ENCODE results near the gene AMPD1. TPM values are rescaled to one million over a fixed set of nuclear protein-coding genes. Genes with fewer than 3 reads are reported as not detected.

The AMPD1 gene
- total and polyA plus RNA-seq, 2 of the 13 experiments (the other 11 are each of a cell fraction or from before 2014, with no cell fraction given): not detected

DNA sequence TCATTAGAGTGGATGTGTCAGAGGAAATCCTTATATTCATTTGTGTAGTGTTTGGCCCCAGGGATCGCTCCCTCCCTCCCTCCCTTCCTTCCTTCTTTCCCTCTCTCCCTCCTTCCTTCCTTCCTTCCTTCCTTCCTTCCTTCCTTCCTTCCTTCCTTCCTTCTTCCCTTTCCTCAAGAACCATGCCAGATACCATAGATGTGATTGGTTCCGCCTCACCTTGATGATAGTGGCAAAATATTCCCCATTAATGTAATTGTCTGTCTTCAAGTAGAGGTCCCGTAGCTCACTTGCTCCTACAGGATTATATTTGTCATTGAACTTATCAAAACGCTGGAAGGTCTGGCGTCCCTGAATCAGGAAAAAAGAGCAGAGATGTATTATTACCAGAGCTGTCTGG, 17.7 kb downstream of the AMPD1 start:
- no peak overlapping the region for H3K9ac ChIP-seq (ENCODE audit: insufficient read depth, low read depth, low read length)
- TF ChIP-seq NCOA2 (CRISPR knock-in tag; IDR thresholded peaks at IDR 0.05) (no peak), ZNF766 (CRISPR knock-in tag; IDR thresholded peaks at IDR 0.05; ENCODE audit: borderline replicate concordance) (no peak), PTBP1 (IDR thresholded peaks at IDR 0.05; ENCODE audit: low read depth, low read length, poor library complexity, severe bottlenecking) (no peak), ZC3H13 (CRISPR knock-in tag; IDR thresholded peaks at IDR 0.05) (no peak), RXRA (CRISPR knock-in tag; IDR thresholded peaks at IDR 0.05) (no peak), IKZF4 (CRISPR knock-in tag; IDR thresholded peaks at IDR 0.05; ENCODE audit: borderline replicate concordance, low read depth, not compliant biosample characterization) (no peak), HNF4A (CRISPR knock-in tag; IDR thresholded peaks at IDR 0.05) (no peak), HOXD1 (CRISPR knock-in tag; IDR thresholded peaks at IDR 0.05) (no peak), ZNF30 (CRISPR knock-in tag; IDR thresholded peaks at IDR 0.05) (no peak), KDM2A (CRISPR knock-in tag; IDR thresholded peaks at IDR 0.05; ENCODE audit: borderline replicate concordance, low read depth) (no peak), KLF9 (CRISPR knock-in tag; IDR thresholded peaks at IDR 0.05; ENCODE audit: low read depth) (no peak), ZNF143 (CRISPR knock-in tag; IDR thresholded peaks at IDR 0.05) (no peak), ZNF550 (CRISPR knock-in tag; IDR thresholded peaks at IDR 0.05; ENCODE audit: borderline replicate concordance) (no peak), ZNF891 (CRISPR knock-in tag; IDR thresholded peaks at IDR 0.05) (no peak), NFKBIZ (CRISPR knock-in tag; IDR thresholded peaks at IDR 0.05) (no peak)
- TF ChIP-seq, protein P1, sequence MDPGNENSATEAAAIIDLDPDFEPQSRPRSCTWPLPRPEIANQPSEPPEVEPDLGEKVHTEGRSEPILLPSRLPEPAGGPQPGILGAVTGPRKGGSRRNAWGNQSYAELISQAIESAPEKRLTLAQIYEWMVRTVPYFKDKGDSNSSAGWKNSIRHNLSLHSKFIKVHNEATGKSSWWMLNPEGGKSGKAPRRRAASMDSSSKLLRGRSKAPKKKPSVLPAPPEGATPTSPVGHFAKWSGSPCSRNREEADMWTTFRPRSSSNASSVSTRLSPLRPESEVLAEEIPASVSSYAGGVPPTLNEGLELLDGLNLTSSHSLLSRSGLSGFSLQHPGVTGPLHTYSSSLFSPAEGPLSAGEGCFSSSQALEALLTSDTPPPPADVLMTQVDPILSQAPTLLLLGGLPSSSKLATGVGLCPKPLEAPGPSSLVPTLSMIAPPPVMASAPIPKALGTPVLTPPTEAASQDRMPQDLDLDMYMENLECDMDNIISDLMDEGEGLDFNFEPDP (CRISPR knock-in tag; conservative IDR thresholded peaks at IDR 0.05): no peak
- TF ChIP-seq, protein P2, sequence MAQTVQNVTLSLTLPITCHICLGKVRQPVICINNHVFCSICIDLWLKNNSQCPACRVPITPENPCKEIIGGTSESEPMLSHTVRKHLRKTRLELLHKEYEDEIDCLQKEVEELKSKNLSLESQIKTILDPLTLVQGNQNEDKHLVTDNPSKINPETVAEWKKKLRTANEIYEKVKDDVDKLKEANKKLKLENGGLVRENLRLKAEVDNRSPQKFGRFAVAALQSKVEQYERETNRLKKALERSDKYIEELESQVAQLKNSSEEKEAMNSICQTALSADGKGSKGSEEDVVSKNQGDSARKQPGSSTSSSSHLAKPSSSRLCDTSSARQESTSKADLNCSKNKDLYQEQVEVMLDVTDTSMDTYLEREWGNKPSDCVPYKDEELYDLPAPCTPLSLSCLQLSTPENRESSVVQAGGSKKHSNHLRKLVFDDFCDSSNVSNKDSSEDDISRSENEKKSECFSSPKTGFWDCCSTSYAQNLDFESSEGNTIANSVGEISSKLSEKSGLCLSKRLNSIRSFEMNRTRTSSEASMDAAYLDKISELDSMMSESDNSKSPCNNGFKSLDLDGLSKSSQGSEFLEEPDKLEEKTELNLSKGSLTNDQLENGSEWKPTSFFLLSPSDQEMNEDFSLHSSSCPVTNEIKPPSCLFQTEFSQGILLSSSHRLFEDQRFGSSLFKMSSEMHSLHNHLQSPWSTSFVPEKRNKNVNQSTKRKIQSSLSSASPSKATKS (CRISPR knock-in tag; IDR thresholded peaks at IDR 0.05): no peak
- TF ChIP-seq, protein P3, sequence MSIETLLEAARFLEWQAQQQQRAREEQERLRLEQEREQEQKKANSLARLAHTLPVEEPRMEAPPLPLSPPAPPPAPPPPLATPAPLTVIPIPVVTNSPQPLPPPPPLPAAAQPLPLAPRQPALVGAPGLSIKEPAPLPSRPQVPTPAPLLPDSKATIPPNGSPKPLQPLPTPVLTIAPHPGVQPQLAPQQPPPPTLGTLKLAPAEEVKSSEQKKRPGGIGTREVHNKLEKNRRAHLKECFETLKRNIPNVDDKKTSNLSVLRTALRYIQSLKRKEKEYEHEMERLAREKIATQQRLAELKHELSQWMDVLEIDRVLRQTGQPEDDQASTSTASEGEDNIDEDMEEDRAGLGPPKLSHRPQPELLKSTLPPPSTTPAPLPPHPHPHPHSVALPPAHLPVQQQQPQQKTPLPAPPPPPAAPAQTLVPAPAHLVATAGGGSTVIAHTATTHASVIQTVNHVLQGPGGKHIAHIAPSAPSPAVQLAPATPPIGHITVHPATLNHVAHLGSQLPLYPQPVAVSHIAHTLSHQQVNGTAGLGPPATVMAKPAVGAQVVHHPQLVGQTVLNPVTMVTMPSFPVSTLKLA (IDR thresholded peaks at IDR 0.05): no peak
- in situ Hi-C loops (cut with HindIII; ENCODE audit: extremely low pct_ligation_motif_present, low pct_unique_long_range_greater_than_20kb): loop anchor here (25.0 kb wide), 1 partner anchor 315 kb away; no protein-coding TSS in a partner anchor
- BruUV-seq (replicated peaks): no TSS peak
- 10% methylated on average over 5 of the region's 5 CpGs for WGBS (ENCODE audit: low lambda C conversion rate)
- H3K27me3 ChIP-seq (ENCODE audit: control insufficient read depth in 1 of 2, insufficient read depth in 2 of 2, low read length in 2 of 2): peaks cover 2 to 21% of the 10 kb centered on the region in 2 experiments; a peak in 3 of 5 replicates
- DNase-seq (ENCODE audit: low spot score) (no peak), ATAC-seq (no peak), FAIRE-seq (no peak)
- no peak overlapping the region for H3K4me3 ChIP-seq (replicated peaks in 1 of 3; ENCODE audit: insufficient read depth in 1 of 3, low read depth in 2 of 3, low read length in 3 of 3)
- H3K27ac ChIP-seq (ENCODE audit: extremely low read length, insufficient read depth, low read length): no peak overlapping the region
- H2AFZ ChIP-seq (ENCODE audit: low read length): no peak overlapping the region
- no peaks in the 10 kb centered on the region for H4K20me1 ChIP-seq (ENCODE audit: insufficient read depth, low read length)
- POLR2A ChIA-PET: no interaction called here
- H3K9me3 ChIP-seq (ENCODE audit: low read length): no peaks in the 10 kb centered on the region
- H3K36me3 ChIP-seq (replicated peaks in 1 of 2; ENCODE audit: control insufficient read depth in 1 of 2, insufficient read depth in 2 of 2, low read length in 2 of 2): no peaks in the 10 kb centered on the region
- H3K4me1 ChIP-seq (ENCODE audit: insufficient read depth, low read length): no peaks in the 10 kb centered on the region
- CTCF ChIA-PET (ENCODE audit: low intra/inter-chr PET ratio, low total read pairs): no interaction called here
- H3K79me2 ChIP-seq (ENCODE audit: insufficient read depth, low read length): no peaks in the 10 kb centered on the region
- H3K4me2 ChIP-seq (ENCODE audit: low read depth, low read length): no peak overlapping the region
- intact Hi-C loops (cut with micrococcal nuclease; ENCODE audit: unreplicated experiment): no loop called here
